Smooth muscle cell (in vitro differentiated cells): Measurements from ENCODE around the gene S100A5. TPM values are rescaled to one million over a fixed set of nuclear protein-coding genes. Genes with fewer than 3 reads are reported as not detected.
"Not testable (repeated sequence)": the region's sequence is repeated elsewhere in the genome, so short reads cannot be mapped to it uniquely, and the experiment has no call there.

ENCODE experiments used
- DNase-seq: peaks from one replicate; lab custom pipeline; 2025; ENCODE audit not compliant: unreplicated experiment; lab: John Stamatoyannopoulos, UW
- H2AFZ ChIP-seq: fragments of 200-600 bp; sonication (generic); 2 replicates; pipeline ENCODE4 v1.6.0; 2016; ENCODE audit warnings: antibody characterized with exemption, low read depth, mild to moderate bottlenecking
- H3F3A ChIP-seq: fragments of 200-600 bp; sonication (generic); 2 replicates; pipeline ENCODE4 v1.6.0; 2017; ENCODE audit warnings: antibody characterized with exemption, low read depth
- H3K27ac ChIP-seq: fragments of 200-600 bp; sonication (generic); 2 replicates; pipeline ENCODE4 v1.5.1; 2016; ENCODE audit warnings: low read depth, mild to moderate bottlenecking
- H3K27me3 ChIP-seq: fragments of 200-600 bp; sonication (generic); 2 replicates; pipeline ENCODE4 v1.6.1; 2016; ENCODE audit warnings: low read depth, mild to moderate bottlenecking
- H3K36me3 ChIP-seq: fragments of 200-600 bp; sonication (generic); 2 replicates; pipeline ENCODE4 v1.5.1; 2016; ENCODE audit warnings: low read depth
- H3K4me1 ChIP-seq: fragments of 200-600 bp; sonication (generic); 2 replicates; pipeline ENCODE4 v1.5.1; 2016; ENCODE audit warnings: low read depth
- H3K4me2 ChIP-seq: fragments of 200-600 bp; sonication (generic); 2 replicates; pipeline ENCODE4 v1.6.0; 2016; ENCODE audit warnings: mild to moderate bottlenecking
- H3K4me3 ChIP-seq: fragments of 200-600 bp; sonication (generic); 2 replicates; pipeline ENCODE4 v1.5.1; 2016; ENCODE audit warnings: mild to moderate bottlenecking
- H3K79me2 ChIP-seq: fragments of 200-600 bp; sonication (generic); 2 replicates; pipeline ENCODE4 v1.6.0; 2016; ENCODE audit warnings: low read depth, mild to moderate bottlenecking
- H3K9ac ChIP-seq: fragments of 200-600 bp; sonication (generic); 2 replicates; pipeline ENCODE4 v1.6.0; 2016; ENCODE audit warnings: low read depth
- H3K9me3 ChIP-seq: fragments of 200-600 bp; sonication (generic); replicated peaks from 2 replicates; pipeline ENCODE4 v1.5.1; 2016; ENCODE audit warnings: low read depth
- H4K20me1 ChIP-seq: fragments of 200-600 bp; sonication (generic); 2 replicates; pipeline ENCODE4 v1.6.0; 2016; ENCODE audit warnings: low read depth
- CTCF ChIP-seq: fragments of 200-600 bp; sonication (generic); IDR thresholded peaks from 2 replicates; pipeline ENCODE4 v1.5.1; 2017; ENCODE audit warnings: borderline replicate concordance, mild to moderate bottlenecking, antibody characterized with exemption; ENCODE audit not compliant: insufficient read depth, poor library complexity, severe bottlenecking
- WGBS: methylation state at CpG from one replicate; pipeline ENCODE4 v1.1.7; 2016; ENCODE audit warnings: low lambda C conversion rate; 5-methylcytosine and 5-hydroxymethylcytosine counted together
- polyA plus RNA-seq: library from polyadenylated mRNA; unstranded; fragments of >200 nt; fragmentation: Nextera tagmentation; extraction: Ambion mirVana; gene quantifications from 2 replicates; pipeline ENCODE4 v1.2.1, GENCODE V29; 2016
- total RNA-seq: library from RNA; depleted of rRNA; stranded (reverse); fragments of >200 nt; gene quantifications from 2 replicates; pipeline ENCODE4 v1.2.3, GENCODE V29; 2014

S100A5 gene
- 1.6 and 5.7 TPM in 2 replicates for total RNA-seq
- polyA plus RNA-seq, result 4.8 and 6.2 TPM in 2 replicates

GRCh38 chr1:153540394-153541361 lies at the start of gene S100A5:
Gene S100A5 (minus strand): TSS chr1:153540934. CDS start chr1:153540191, 743 bp downstream.
- H3K9ac ChIP-seq, result no peak within 1 kb of the TSS
- H3K27me3 ChIP-seq, result no peaks in the 10 kb centered on the region
- no peak within 1 kb of the TSS for H3K4me3 ChIP-seq
- H2AFZ ChIP-seq, result no peak within 1 kb of the TSS
- H3K4me2 ChIP-seq, result peak within 1 kb of the TSS; percentile 84
- H3K36me3 ChIP-seq, result no peaks in the 10 kb centered on the region
- DNase-seq, result no peak
- peak within 1 kb of the TSS; percentile 93 for H3K27ac ChIP-seq
- 75% methylated on average over 11 of the region's 11 CpGs for WGBS
- no peaks in the 10 kb centered on the region for H3K79me2 ChIP-seq
- H3K9me3 ChIP-seq, result no peaks in the 10 kb centered on the region
- no peaks in the 10 kb centered on the region for H4K20me1 ChIP-seq
- H3K4me1 ChIP-seq, result peaks cover 22% of the 10 kb centered on the region
- H3F3A ChIP-seq, result peaks cover 18% of the 10 kb centered on the region
- TF ChIP-seq CTCF, result no peak

GRCh38 chr1:153588482-153588881 lies 47.7 kb upstream of the S100A5 start:
- H3K36me3 ChIP-seq, result no peaks in the 10 kb centered on the region
- no peaks in the 10 kb centered on the region for H3K27me3 ChIP-seq
- no peaks in the 10 kb centered on the region for H3F3A ChIP-seq
- no peaks in the 10 kb centered on the region for H4K20me1 ChIP-seq
- no peak overlapping the region for H2AFZ ChIP-seq
- 91% methylated on average over 2 of the region's 2 CpGs for WGBS
- H3K4me3 ChIP-seq, result no peak overlapping the region
- no peak for TF ChIP-seq CTCF
- no peak overlapping the region for H3K4me2 ChIP-seq
- no peaks in the 10 kb centered on the region for H3K79me2 ChIP-seq
- peaks cover 19% of the 10 kb centered on the region for H3K4me1 ChIP-seq
- no peak for DNase-seq
- H3K9ac ChIP-seq, result no peak overlapping the region
- H3K9me3 ChIP-seq, result no peaks in the 10 kb centered on the region
- no peak overlapping the region for H3K27ac ChIP-seq

- H3K9ac ChIP-seq, H2AFZ ChIP-seq, H3K9me3 ChIP-seq, H4K20me1 ChIP-seq, H3K4me3 ChIP-seq, H3F3A ChIP-seq, H3K27me3 ChIP-seq, H3K27ac ChIP-seq, H3K79me2 ChIP-seq, DNase-seq, H3K36me3 ChIP-seq, H3K4me2 ChIP-seq: not testable (repeated sequence)
- WGBS, result 91% methylated on average over 10 of the region's 10 CpGs
- peaks cover 19% of the 10 kb centered on the region for H3K4me1 ChIP-seq
Observed at GRCh38 chr1:153588033-153588432, 47.3 kb upstream of the S100A5 start.

GRCh38 chr1:153587314-153587713 lies 46.6 kb upstream of the S100A5 start:
- Histone ChIP-seq H3K9me3 (no peaks in the 10 kb centered on the region), H3K4me3 (no peak overlapping the region), H3K27me3 (no peaks in the 10 kb centered on the region), H4K20me1 (no peaks in the 10 kb centered on the region), H3K4me2 (no peak overlapping the region), H2AFZ (no peak overlapping the region), H3K27ac (no peak overlapping the region), H3K4me1 (peaks cover 19% of the 10 kb centered on the region), H3K36me3 (no peaks in the 10 kb centered on the region), H3K79me2 (no peaks in the 10 kb centered on the region), H3K9ac (no peak overlapping the region), H3F3A (no peaks in the 10 kb centered on the region)
- TF ChIP-seq CTCF, result no peak
- 53% methylated on average over 5 of the region's 5 CpGs for WGBS
- no peak for DNase-seq
